ENCODE data around the gene RCAN1. TPM values are rescaled to one million over a fixed set of nuclear protein-coding genes. Genes with fewer than 3 reads are reported as not detected.
A peak's percentile ranks its signal among the peaks of the same experiment; 100 is the strongest.

Gene RCAN1
- polyA plus RNA-seq, 3 donors, result 5.2 to 17.5 (median 15.1) TPM

DNA sequence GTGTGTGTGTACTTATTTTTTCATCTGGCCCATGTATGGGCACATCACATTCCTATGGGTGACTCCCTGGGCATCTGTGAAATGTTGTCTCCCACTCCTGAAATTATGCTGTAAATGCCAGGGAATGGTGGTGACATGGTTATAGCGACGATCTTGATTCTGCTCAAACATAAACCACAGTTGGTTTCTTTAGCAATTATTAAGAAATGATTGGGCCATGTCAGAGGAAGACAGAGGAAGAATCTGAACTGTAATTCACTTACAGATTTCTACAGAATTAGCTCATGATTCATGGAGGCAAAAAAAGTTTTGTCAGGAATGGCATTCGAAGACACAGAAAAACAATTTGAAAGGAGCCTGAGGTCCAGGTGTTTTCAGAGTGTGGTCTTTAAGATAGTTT, 77.1 kb downstream of the RCAN1 start:
- TF ChIP-seq, protein P1, sequence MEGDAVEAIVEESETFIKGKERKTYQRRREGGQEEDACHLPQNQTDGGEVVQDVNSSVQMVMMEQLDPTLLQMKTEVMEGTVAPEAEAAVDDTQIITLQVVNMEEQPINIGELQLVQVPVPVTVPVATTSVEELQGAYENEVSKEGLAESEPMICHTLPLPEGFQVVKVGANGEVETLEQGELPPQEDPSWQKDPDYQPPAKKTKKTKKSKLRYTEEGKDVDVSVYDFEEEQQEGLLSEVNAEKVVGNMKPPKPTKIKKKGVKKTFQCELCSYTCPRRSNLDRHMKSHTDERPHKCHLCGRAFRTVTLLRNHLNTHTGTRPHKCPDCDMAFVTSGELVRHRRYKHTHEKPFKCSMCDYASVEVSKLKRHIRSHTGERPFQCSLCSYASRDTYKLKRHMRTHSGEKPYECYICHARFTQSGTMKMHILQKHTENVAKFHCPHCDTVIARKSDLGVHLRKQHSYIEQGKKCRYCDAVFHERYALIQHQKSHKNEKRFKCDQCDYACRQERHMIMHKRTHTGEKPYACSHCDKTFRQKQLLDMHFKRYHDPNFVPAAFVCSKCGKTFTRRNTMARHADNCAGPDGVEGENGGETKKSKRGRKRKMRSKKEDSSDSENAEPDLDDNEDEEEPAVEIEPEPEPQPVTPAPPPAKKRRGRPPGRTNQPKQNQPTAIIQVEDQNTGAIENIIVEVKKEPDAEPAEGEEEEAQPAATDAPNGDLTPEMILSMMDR (IDR thresholded peaks at IDR 0.05), result no peak
- Mint-ChIP-seq H3K36me3 (peaks cover 5 to 16% of the 10 kb centered on the region in 2 donors), H3K27me3 (ENCODE audit: low read depth in 3 of 3) (peaks cover 0 to 2% (median 2%) of the 10 kb centered on the region in 3 donors), H3K9me3 (peaks cover 4 to 7% (median 5%) of the 10 kb centered on the region in 7 donors), H3K4me3 (peak overlapping the region in 1 of 2 donors; percentile 16), H3K27ac (peak overlapping the region; percentile 57 to 83 (median 61)), H3K4me1 (peaks cover 57% of the 10 kb centered on the region)
- H3K36me3 ChIP-seq (replicated peaks in 1 of 2; ENCODE audit: control insufficient read depth in 1 of 2, insufficient read depth in 2 of 2, low read length in 2 of 2), result no peaks in the 10 kb centered on the region
- no peak overlapping the region for H3K4me2 ChIP-seq (replicated peaks; ENCODE audit: extremely low read depth, low read length, poor library complexity, severe bottlenecking)
- no peak overlapping the region for H3K9ac ChIP-seq (ENCODE audit: insufficient read depth, low read length, poor library complexity, severe bottlenecking)
- H4K20me1 ChIP-seq (ENCODE audit: insufficient read depth, low read length), result no peaks in the 10 kb centered on the region
- no peak overlapping the region for H3K4me3 ChIP-seq (replicated peaks in 1 of 3; ENCODE audit: low read depth in 2 of 3, low read length in 3 of 3)
- H2AFZ ChIP-seq (ENCODE audit: insufficient read depth, low read depth, low read length, poor library complexity, severe bottlenecking), result no peak overlapping the region
- DNase-seq, result no peak
- H3K79me2 ChIP-seq (ENCODE audit: insufficient read depth, low read length), result peaks cover 26% of the 10 kb centered on the region
- intact Hi-C loops (cut with micrococcal nuclease), result no loop called here
- H3K27me3 ChIP-seq (ENCODE audit: control insufficient read depth in 2 of 2, insufficient read depth in 2 of 2, low read length in 2 of 2), result no peaks in the 10 kb centered on the region
- peaks cover 53 to 54% of the 10 kb centered on the region in 2 donors for H3K4me1 ChIP-seq (ENCODE audit: control insufficient read depth in 1 of 2, insufficient read depth in 2 of 2, low read length in 2 of 2)
- peak overlapping the region in 1 of 2 donors; percentile 69 for H3K27ac ChIP-seq (ENCODE audit: low read depth in 1 of 2, low read length in 2 of 2)
- WGBS (ENCODE audit: insufficient coverage), result no CpG with 5 or more reads among the region's 3 CpGs
- H3K9me3 ChIP-seq (replicated peaks in 1 of 2; ENCODE audit: control insufficient read depth in 1 of 2, insufficient read depth in 1 of 2, low read length in 2 of 2), result peaks cover 0 to 4% of the 10 kb centered on the region in 2 donors

- no peak for DNase-seq
- Histone ChIP-seq H4K20me1 (ENCODE audit: insufficient read depth, low read length) (no peaks in the 10 kb centered on the region), H3K27ac (ENCODE audit: low read depth in 1 of 2, low read length in 2 of 2) (no peak overlapping the region), H3K4me2 (replicated peaks; ENCODE audit: extremely low read depth, low read length, poor library complexity, severe bottlenecking) (no peak overlapping the region), H3K4me3 (replicated peaks in 1 of 3; ENCODE audit: low read depth in 2 of 3, low read length in 3 of 3) (no peak overlapping the region), H3K79me2 (ENCODE audit: insufficient read depth, low read length) (peaks cover 22% of the 10 kb centered on the region), H3K27me3 (ENCODE audit: control insufficient read depth in 2 of 2, insufficient read depth in 2 of 2, low read length in 2 of 2) (no peaks in the 10 kb centered on the region), H3K9ac (ENCODE audit: insufficient read depth, low read length, poor library complexity, severe bottlenecking) (no peak overlapping the region), H3K9me3 (replicated peaks in 1 of 2; ENCODE audit: control insufficient read depth in 1 of 2, insufficient read depth in 1 of 2, low read length in 2 of 2) (no peaks in the 10 kb centered on the region), H3K36me3 (replicated peaks in 1 of 2; ENCODE audit: control insufficient read depth in 1 of 2, insufficient read depth in 2 of 2, low read length in 2 of 2) (no peaks in the 10 kb centered on the region), H3K4me1 (ENCODE audit: control insufficient read depth in 1 of 2, insufficient read depth in 2 of 2, low read length in 2 of 2) (peaks cover 49 to 51% of the 10 kb centered on the region in 2 donors), H2AFZ (ENCODE audit: insufficient read depth, low read depth, low read length, poor library complexity, severe bottlenecking) (no peak overlapping the region)
- intact Hi-C loops (cut with micrococcal nuclease), result no loop called here
- H3K27me3 Mint-ChIP-seq (ENCODE audit: low read depth in 3 of 3), result peaks cover 0 to 2% (median 0%) of the 10 kb centered on the region in 3 donors
- H3K36me3 Mint-ChIP-seq, result peaks cover 1 to 6% of the 10 kb centered on the region in 2 donors
- TF ChIP-seq, protein P1 (IDR thresholded peaks at IDR 0.05), result no peak
- H3K4me3 Mint-ChIP-seq, result no peak overlapping the region
- peaks cover 62% of the 10 kb centered on the region for H3K4me1 Mint-ChIP-seq
- H3K9me3 Mint-ChIP-seq, result peaks cover 0 to 3% (median 0%) of the 10 kb centered on the region in 7 donors
- WGBS (ENCODE audit: insufficient coverage), result 90% methylated on average over 2 of the region's 2 CpGs
- peak overlapping the region in 1 of 7 donors; percentile 59 for H3K27ac Mint-ChIP-seq
Measured at GRCh38 chr21:34536820-34537219, 78.1 kb downstream of the RCAN1 start.
